HG02884 (cell line): ENCODE data around the gene PPCDC.

ENCODE experiments used
- ATAC-seq: cut with Tn5 transposase; IDR thresholded peaks from one replicate; pipeline ENCODE4 v1.9.1; 2021; ENCODE audit warnings: mild to moderate bottlenecking, moderate library complexity; ENCODE audit not compliant: unreplicated experiment

Gene PPCDC

DNA sequence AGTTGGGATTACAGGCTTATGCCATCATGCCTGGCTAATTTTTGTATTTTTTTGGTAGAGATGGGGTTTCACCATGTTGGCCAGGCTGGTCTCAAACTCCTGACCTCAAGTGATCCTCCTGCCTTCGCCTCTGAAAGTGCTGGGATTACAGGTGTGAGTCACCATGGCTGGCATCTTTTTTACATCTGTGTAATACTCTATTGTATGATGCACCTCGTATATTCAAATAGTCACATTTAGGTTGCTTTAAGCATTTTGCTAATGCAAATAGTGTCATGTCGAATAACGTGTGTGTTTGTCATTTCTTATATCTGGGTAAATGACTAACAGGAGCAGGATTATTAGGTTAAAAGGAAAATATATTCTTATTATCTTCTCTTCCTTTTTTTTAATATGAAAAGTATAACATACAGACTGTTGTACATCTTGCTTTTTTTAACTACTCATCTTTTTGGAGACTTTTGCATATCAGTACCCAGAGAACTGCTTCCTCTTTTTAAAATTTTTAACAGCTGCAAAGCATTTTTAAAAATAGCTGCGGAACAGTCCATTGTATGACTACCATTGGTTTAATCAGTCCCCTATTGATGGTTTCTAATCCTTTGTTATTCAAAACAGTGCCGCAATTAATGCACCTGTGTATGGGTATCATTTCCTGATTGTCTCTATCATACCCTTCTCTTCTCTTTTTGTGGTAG lies 14.6 kb upstream of the PPCDC start:
- no peak for ATAC-seq

DNA sequence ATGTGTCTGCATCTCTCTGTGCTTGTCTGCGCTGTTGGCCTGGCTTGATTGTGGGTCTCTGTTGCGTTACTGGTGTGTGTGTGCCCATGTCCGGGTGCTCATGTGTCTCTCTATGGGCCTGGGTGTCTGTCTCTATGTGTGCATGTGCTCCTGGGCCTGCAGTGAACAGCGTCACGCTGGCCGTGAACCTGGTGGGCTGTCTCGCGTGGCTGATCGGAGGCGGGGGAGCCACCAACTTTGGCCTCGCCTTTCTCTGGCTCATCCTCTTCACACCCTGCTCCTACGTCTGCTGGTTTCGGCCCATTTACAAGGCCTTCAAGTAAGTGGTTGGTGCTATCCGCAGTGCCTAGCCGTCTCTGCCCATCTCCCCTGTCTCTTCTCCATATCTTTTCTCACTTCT lies 7.0 kb upstream of the PPCDC start:
- ATAC-seq: no peak

DNA sequence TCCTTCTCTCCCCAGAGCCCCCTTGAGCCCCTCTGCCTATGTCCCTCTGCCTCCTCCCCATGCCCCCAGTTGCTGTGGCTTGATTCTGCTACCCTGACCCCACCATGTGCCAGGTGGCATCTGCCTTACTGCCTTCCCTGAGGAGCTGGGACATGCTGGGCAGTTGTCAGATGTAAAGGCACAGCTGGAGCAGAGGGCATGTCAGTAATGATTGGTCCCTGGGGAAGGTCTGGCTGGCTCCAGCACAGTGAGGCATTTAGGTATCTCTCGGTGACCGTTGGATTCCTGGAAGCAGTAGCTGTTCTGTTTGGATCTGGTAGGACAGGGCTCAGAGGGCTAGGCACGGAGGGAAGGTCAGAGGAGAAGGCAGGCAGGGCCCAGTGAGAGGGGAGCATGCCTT lies 3.5 kb upstream of the PPCDC start:
- ATAC-seq: no peak

DNA sequence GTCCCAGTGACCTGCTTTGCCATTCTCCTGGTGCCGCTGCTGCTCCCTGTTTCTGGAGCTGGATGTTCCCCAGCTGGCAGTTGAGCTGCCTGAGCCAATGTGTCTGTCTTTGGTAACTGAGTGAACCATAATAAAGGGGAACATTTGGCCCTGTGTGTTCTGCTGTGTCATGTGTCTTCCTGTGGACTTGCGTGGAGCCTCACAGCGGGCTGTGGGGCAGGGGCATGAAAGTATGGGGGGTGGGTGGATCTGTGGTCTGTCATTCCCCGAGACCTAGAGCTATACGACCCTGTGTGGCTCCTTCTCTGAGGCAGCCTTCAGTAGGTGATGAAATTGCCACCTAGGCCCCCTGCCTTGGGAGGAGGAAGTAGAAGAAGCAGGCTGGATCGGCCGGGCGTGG lies 2.0 kb upstream of the PPCDC start:
- no peak for ATAC-seq

DNA sequence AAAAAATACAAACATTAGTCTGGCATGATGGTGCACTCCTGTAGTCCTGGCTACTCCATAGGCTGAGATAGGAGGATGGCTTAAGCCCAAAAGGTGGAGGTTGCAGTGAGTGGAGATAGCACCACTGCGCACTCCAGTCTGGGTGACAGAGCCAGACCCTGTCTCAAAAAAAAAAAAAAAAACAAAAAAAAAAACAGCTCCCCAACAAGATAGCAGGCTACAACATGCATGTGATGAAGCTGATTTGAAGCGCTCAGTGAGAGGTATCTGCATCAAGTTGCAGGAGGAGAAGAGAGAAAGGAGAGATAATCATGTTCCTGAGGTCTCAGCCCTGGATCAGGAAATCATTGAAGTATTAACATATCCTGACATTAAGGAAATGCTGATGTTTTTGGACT lies 608 bp upstream of the PPCDC start:
- ATAC-seq: no peak

DNA sequence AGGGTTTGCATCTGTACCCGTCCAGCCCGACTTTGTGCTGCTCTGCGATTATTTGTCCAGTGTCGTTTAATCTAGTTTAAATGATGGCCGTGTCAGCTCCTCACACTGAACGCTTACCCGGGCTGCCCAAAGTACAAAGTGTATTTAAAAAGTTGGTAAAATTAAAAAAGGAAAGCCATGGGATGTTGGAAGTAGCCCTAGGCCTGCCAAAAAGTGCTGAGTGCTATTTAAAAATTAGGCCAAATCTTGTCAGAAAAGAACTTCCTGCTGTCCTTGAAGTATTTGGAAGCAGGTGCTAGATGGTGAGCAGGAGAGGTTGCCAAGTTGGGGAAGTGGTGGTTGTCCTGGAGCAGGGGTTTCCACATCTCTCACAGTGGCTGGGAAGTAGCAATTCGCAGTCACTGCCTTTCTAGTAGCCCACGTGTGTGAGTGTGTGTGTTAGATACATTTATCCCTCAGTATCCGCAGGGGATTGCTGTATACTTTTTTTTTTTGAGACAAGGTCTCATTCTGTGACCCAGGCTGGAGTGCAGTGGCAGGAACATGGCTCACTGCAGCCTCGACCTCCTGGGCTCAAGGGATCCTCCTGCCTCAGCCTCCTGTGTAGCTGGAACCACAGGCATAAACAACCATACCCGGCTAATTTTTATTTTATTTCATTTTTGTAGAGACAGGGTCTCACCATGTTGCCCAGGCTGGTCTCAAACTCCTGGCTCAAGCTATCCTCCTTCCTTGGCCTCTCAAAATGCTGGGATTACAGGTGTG lies 664 bp downstream of the PPCDC start:
- ATAC-seq: no peak

DNA sequence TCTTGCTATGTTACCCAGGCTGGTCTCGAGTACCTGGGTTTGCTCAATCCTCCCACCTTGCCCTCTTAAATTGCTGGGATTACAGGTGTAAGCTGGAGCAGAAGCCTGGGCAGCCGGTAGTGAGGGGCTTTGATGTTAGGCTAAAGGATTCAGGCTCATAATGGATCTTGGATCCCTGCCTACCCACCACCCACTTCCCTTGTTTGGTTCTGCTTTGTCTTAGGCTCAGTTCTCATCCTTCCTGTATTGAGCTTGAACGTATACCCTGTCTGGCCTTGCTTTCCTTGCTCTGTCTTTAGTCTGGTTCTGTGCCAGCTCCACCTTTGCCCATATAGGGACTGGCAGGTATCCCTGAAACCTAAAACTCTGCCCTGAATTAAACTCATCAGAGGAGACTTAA lies 1.7 kb downstream of the PPCDC start:
- ATAC-seq: no peak

DNA sequence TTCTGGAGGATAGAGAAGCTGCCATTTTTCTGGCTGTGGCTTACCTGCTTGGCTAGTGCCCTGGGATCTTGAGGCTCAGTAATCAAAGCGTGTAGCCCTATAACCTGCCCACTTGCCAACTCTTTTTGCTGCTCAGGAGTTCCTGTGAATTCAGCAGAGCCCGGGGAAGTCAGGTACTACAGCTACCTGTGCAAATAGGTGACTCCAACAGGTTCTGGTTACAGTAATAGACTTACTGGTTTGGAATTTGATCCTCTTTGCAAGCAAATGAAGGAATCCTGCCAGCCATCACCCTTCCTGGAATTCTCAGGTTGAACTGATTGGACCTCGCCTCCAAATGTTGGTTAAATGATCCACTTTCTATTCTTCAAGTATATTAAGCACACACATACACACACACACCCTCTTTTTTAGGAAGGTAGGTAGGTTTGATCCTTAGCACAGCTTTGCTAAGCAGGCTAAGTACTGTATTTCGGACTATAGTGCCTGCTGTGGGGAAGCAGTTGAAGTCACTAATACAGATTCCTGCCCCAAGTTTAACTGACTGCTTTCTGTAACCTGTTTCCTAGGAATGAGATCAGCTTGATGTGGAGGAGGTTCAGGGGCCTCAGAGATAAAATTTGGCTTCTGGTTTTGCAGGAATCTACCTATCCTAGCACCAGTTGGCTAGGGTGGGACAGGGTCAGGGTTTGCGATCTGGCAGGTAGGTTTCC lies 2.3 kb downstream of the PPCDC start:
- ATAC-seq: no peak

DNA sequence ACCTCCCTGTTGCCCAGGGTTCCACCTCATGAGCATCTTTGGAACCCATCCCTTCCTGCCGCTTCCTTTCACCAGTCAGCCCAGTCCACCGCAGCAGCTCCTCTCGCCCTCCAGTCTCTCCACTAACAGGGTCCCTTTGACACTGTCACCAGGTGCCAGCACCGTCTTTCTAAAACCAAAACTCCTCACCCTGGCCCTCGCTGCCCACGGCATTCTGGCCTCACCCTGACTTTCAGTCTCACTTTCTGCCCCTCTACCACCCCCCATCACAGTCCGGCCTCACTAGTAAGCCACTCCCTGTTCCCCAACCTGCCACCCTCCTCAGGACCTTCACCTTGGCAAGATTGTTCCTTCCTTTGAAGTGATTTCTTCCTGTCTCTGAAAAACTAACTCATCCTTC lies 4.2 kb downstream of the PPCDC start:
- no peak for ATAC-seq

DNA sequence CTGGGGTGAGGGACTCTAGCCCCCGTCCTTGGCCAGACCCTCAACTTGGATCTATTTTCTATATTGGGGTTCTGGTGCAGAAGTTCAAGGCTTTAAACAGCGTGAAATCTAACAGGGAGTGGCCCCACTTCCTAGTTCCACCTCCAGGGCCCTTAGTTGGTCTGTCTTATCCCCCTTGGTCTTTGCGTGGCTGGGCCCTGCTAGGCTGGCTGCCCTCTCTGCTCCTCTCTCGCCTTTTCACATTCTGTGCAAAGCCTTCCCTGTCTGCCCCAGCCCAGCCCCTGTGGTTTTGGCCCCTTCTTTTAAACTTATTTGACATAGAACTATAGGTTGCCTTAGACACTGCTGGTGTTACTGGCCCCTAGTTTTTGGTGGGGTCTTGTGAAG lies 5.6 kb downstream of the PPCDC start:
- ATAC-seq: no peak

DNA sequence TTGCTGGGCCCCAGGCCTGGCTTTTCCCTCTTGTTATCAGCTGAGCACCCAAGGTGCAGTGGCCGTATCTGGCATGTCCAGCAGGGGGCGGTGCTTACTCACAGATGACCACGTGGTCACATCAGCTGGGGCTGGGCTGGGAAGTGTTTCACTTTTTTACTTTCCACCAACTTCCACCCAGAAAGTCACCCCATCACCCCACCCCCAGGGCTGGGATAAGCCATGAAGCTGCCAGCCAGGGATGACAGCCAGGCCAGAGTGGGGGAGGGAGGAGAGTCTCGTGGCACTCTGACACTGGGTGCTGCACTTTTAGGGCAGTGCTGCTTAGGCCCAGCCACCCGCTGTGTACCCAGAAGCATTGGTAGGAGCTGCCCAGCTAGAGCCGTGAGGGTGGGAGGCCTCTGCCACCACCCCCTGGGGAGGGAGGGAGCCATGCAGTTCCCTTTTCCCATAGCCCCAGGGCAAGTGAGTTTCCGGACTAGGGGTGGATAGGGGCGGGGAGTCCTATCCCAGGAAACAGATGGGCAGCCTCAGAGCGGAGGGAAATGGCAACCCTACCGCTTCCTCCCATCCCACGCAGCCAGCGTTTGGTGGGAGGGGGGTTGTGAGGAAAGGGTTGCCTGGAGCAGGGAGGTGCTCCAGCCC lies 6.1 kb downstream of the PPCDC start:
- peak; percentile 60 for ATAC-seq

DNA sequence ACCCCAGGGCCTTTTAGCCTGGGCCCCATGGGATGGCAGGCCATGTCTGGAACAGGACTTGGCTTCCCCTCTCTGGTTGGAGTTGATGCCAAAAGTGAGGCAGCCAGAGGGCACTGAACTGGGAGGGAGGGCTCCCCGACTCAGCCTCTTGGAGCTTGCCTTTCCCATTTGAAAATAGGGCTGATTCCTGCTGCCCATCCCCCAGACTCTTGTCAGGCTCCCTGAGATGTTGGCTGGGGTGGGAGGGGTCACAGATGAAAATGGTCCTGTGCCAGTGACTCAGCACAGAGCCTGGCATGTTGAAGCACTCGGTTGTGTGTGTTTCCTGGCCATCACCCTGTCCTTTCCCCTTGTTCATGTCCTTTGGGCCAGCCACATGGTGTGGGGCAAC lies 6.6 kb downstream of the PPCDC start:
- ATAC-seq: no peak

DNA sequence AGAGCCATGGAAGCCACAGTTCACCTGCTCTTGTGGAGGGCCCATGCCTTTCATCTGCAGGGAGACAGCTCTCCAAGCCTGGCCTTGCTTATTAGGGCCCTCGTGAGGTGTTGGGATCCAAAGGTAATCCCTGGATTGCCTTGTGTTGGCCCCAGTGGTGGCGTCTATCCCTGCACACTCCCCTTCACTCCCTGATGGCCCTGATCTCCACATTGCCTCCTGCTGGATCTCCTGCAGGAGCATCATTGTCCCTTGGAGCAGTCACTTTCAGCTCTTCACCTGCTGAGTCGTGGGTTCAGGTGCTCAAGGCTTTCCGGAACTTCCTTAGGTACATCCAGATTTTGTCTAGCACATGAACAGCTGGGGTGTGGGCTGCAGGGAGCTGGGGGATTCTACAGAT lies 7.0 kb downstream of the PPCDC start:
- no peak for ATAC-seq

DNA sequence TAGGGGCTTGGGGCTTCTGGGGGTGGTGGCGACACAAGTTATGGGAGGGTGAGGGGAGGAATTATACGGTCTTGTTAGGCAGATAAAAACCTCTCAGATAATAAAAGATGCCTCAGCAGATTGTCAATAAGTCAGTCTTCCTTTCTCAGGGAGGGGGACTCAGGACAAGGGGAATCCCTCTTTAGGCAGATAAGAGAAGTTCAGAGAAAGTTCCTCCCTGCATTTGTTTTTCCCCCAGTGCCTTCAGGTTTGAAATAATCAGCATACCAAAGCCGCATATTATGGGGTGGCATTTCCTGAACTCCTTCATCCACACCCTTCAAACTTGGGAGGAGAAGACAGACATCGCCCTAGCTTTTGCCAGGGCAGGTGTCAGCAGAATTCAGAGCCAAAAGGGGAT lies 8.5 kb downstream of the PPCDC start:
- ATAC-seq: no peak

DNA sequence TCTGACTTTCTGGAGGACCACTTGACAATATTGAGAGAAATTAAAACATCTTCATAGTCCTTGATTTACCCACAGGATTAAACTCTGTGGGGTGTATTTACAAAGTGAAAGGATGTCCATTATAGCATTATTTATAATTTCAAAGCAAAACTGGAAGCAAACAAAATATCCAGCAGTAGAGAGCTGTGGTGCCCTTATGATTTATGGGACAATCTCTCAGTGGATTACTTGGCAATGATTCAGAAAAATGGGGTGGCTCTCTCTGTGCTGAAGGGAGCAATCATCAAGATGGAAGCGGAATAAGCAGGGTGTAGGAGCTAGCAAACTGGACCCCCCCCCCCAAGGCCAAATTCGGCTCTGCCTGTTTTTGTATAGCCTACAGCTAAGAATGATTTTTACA lies 9.0 kb downstream of the PPCDC start:
- ATAC-seq: no peak

DNA sequence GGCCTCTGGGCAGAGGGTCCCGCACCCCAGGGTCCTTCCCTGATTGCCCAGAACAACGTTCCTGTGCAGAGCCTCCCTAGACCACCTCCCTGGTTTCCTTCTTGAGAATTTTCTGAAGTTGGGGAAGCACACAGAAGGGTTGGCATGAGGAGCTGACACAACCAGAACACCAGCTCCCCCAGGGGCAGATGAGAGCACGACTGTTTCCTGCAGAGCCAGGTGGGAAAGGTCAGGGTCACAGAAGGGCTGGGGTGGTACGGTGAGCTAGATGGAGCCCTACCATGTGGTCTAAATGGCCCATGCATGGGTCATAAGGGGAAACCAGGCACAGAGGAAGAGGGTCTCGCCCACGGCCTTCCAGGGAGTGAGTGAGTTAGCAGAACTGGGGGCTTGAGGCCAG lies 10.4 kb downstream of the PPCDC start:
- no peak for ATAC-seq

DNA sequence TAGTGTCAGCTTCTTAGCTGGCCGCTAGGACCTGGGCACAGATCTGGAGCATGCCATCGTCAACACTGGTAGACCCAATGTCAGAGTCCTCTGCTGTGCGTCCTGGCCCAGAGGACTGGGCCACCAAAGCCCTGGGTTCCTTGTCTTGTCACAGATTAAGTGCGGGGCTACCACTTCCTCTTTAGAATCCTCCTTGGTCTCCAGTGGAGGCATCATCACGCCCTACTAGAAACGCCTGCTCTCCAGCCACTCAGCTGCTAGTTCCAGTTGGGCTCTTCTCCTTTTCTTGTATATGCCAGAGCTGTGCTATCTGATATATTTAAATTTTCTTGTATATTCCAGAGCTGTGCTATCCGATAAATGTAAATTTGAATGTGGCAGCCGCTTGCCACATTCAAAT lies 11.2 kb downstream of the PPCDC start:
- no peak for ATAC-seq

DNA sequence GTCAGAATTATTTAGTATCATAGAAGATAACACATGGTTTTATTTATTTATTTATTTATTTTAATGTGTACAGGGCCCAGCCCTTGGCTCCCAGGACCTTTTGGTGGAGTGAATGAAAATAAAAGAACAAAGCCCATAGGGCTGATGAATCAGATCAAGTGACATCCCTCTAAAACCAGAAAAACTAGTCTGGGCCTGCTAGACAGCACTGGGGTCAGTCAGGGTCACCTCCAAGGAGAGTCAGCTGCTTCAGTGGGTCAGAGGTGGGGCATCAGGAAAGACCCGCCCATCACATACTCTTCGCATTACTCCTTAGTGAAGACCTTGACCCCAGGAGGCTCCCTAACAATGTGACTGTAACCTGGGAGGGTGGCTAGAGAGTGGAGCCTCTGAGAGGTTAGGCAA lies 12.8 kb downstream of the PPCDC start:
- no peak for ATAC-seq

DNA sequence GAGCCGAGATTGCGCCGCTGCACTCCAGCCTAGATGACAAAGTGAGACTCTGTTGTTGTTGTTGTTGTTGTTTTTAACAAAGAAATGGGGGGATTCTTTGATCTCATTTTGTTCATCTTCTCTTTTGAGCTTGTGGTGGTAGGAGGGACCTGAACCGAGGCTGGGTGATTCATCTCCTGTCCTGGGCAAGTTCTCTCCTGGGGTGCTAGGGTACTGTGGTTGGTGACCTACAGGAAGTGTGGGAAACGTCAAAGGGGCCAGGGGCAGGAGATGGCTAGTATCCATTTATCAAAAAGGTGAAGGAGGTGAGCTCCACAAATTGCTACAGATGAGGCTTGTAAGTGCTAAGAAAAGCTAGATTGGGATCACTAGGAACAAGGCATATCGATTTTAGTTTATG lies 14.3 kb downstream of the PPCDC start:
- ATAC-seq: no peak

DNA sequence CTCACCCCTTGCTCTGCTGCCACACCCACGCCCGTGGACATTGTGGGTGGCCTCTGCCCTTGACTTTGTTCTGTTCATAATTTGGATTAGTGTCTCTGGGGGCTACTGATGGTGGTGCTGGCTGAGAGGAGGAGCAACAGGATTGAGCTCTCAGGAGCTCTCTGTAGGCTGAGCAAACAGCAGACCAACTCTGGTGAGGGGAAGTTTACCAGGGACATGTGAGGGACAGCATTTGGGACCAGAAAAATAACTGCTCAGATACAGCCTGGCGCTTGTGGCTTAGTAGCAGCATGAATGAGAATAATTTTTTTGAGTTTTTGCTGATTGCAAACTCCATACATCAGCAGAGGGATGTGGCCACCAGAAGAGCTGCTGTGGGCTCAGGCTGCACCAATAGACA lies 14.8 kb downstream of the PPCDC start:
- ATAC-seq: no peak

DNA sequence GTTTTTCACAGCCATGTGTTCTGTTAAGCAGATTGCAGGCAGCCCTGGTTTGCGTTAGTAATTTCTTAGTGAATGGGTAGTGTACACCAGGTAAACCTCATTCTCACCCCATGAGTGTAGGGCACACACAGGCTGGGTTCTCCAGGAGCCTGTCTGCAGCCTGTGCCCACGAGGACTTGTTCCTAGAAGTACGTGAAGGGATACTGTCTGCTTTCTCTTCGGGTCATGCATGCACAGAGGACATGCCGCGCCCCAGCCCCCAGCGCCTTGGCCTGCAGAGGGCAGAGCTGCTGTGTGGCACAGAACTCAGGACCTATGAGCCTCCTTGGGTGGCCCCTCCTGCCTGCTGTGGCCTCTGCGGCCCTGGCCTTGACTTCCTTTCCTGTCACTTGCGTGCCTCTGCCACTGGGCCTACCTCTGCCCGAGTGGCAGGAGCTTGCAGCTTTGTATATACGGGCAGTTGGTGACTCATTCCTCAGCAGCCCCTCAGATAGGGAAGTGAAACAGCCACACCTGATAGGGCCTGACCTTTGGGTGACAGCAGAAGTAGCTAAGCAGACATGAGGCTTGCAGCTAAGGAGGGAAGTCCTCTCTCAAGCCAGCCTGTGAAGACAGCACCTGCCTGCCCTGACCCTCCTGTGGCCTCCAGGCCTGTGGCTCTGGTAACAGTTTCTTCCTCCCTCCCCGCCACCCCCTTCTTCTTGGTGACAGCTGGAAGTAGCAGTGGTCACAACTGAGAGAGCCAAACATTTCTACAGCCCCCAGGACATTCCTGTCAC lies 19.5 kb downstream of the PPCDC start:
- ATAC-seq: peak; percentile 63
